HG02763 (cell line): ENCODE data around the gene DGKH.
"Not testable (repeated sequence)": the region's sequence is repeated elsewhere in the genome, so short reads cannot be mapped to it uniquely, and the experiment has no call there.

Experiments
- ATAC-seq: cut with Tn5 transposase; IDR thresholded peaks from one replicate; pipeline ENCODE4 v1.9.1; 2021; ENCODE audit warnings: mild to moderate bottlenecking, moderate library complexity; ENCODE audit not compliant: unreplicated experiment

DGKH gene

GRCh38 chr13:42153199-42154113 is 105.0 kb downstream of the DGKH start:
- no peak for ATAC-seq

- no peak for ATAC-seq
Observed at GRCh38 chr13:42155251-42155650, 106.8 kb downstream of the DGKH start.

- not testable (repeated sequence) for ATAC-seq
Observed at GRCh38 chr13:42163338-42163737, 114.9 kb downstream of the DGKH start.

GRCh38 chr13:42163910-42164309 is 115.5 kb downstream of the DGKH start:
- not testable (repeated sequence) for ATAC-seq

- ATAC-seq: no peak
Observed at GRCh38 chr13:42164557-42165125, 116.2 kb downstream of the DGKH start.

GRCh38 chr13:42168496-42168895 is 120.0 kb downstream of the DGKH start:
- no peak for ATAC-seq

GRCh38 chr13:42170029-42170428 is 121.6 kb downstream of the DGKH start:
- no peak for ATAC-seq

GRCh38 chr13:42173789-42174343 is 125.4 kb downstream of the DGKH start:
- ATAC-seq: no peak

- no peak for ATAC-seq
Observed at GRCh38 chr13:42174344-42175162, 126.1 kb downstream of the DGKH start.

GRCh38 chr13:42176294-42176693 is 127.8 kb downstream of the DGKH start:
- no peak for ATAC-seq

GRCh38 chr13:42177189-42177588 is 128.7 kb downstream of the DGKH start:
- ATAC-seq: no peak

- ATAC-seq: no peak
Observed at GRCh38 chr13:42181381-42181953, 133.0 kb downstream of the DGKH start.

GRCh38 chr13:42189061-42189460 is 140.6 kb downstream of the DGKH start:
- no peak for ATAC-seq

- no peak for ATAC-seq
Observed at GRCh38 chr13:42190529-42190928, 142.1 kb downstream of the DGKH start.

- ATAC-seq: no peak
Observed at GRCh38 chr13:42211704-42212464, 163.4 kb downstream of the DGKH start.

GRCh38 chr13:42214446-42214845 is 166.0 kb downstream of the DGKH start:
- no peak for ATAC-seq

- ATAC-seq: no peak
Observed at GRCh38 chr13:42215578-42216421, 167.4 kb downstream of the DGKH start.

- no peak for ATAC-seq
Observed at GRCh38 chr13:42216422-42216735, 167.9 kb downstream of the DGKH start.

- no peak for ATAC-seq
Observed at GRCh38 chr13:42218576-42218975, 170.1 kb downstream of the DGKH start.
